HG03432 (cell line): Measurements from ENCODE around the gene IFITM2.
"Not testable (repeated sequence)": the region's sequence is repeated elsewhere in the genome, so short reads cannot be mapped to it uniquely, and the experiment has no call there.

Source experiments
- ATAC-seq: cut with Tn5 transposase; IDR thresholded peaks from one replicate; pipeline ENCODE4 v1.9.1; 2021; ENCODE audit warnings: mild to moderate bottlenecking, moderate library complexity; ENCODE audit not compliant: unreplicated experiment

The IFITM2 gene

DNA sequence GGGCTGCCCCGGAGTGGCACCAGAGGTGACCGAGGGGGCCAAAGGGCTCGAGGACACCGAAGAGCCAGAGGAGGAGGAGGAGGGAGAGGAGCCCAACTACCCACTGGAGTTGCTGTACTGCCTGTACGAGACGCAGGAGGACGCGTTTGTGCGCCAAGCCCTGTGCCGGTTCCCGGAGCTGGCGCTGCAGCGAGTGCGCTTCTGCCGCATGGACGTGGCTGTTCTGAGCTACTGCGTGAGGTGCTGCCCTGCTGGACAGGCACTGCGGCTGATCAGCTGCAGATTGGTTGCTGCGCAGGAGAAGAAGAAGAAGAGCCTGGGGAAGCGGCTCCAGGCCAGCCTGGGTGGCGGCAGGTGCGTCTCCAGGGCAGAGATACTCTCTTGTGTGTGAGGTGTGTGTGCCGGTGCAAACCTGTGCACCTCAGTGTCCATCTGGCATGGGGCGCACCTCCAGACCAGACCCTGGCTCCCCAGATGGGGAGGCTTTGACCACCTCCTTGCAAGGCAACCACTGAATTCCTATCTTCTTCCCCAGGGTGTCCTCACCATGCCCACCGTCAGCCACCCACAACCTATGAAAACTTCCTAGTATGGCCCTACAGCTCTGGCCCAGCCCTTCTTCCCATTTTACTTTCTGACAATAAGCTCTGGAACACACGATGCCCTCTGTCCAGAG lies 26.0 kb upstream of the IFITM2 start:
- ATAC-seq, result no peak

DNA sequence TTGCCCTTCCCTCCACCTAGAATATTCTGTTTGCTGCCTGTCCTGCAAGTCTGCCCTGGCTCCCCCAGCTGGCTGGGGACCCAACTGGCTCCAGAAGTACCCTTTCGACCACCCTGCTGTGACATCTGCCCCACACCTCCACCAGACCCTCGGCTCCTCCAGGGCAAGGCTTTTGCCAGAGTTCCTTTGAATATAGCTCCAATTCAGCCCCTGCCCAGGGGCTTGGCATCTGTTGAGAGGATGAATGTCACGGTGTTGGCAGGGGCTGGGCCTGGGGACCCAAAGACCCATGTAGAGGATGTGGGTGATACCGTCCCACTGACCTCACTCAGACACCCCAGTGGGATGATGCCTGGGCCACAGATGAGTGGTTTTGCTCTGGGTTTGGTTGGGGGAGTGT lies 25.4 kb upstream of the IFITM2 start:
- no peak for ATAC-seq

DNA sequence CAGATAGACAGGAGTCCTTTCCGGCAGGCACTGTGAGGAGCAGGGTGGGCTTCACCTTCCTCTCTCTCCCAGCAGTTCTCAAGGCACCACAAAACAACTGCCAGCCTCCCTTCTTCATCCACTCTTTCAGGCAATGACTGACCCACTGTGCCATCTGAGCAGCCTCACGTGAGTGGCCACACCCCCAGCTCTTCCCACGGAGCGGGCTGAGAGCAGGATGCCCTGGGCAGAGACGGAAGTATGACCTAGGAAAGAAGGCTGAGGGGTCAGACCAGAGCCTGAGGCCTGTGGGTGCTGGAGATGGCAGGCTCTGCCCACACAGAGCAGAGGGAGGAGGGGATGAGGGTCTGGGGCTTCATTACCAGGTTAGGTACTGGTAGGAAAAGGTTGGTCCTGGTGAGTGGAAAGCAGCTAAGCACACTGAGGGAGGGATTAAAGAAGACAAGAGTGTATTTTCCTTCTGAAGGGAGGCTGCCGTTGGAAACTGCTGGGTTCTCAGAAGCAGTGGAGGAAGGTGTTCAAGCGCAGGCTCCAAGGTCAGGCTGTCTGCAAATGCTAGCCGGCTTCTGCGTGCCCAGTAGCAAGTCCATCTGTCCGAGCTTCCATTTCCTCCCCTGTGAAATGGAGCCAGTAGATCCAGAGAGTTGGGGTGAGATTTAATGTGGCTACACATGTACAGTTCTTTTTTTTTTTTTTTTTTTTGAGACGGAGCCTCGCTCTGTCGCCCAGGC lies 24.8 kb upstream of the IFITM2 start:
- no peak for ATAC-seq

- ATAC-seq, result no peak
Observed at GRCh38 chr11:283405-284104, 24.1 kb upstream of the IFITM2 start.

DNA sequence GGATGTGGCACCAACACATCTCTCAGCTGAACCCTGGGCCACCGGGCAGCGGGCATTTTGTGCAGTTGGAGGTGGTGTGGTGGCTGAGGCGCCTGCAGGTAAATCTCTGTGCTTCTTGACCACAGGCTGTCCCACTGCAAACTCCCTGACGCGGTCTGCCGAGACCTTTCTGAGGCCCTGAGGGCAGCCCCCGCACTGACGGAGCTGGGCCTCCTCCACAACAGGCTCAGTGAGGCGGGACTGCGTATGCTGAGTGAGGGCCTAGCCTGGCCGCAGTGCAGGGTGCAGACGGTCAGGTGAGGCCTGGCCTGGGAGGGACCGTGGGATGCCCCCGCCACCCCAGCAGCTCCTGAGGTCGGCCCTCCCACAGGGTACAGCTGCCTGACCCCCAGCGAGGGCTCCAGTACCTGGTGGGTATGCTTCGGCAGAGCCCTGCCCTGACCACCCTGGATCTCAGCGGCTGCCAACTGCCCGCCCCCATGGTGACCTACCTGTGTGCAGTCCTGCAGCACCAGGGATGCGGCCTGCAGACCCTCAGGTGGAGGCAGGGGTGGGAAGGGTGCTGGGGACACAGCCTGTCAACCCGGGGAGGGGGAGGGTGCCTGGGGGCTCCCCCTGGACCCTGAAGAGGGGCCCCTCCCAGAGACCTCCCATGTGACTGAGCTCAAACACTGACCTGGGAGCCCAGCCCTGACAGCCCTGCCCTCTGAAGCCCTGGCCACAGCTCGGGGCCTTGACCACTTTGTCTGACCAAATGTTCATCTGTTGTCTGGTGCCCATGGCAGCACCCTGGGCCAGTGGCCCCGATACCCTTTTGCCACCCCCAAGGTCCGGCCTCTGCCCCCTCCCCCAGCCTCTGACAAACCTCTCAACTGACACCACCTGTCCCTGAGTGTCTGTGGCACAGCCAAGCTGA lies 23.3 kb upstream of the IFITM2 start:
- no peak for ATAC-seq

- ATAC-seq, result no peak
Observed at GRCh38 chr11:285021-285893, 22.4 kb upstream of the IFITM2 start.

GRCh38 chr11:285894-286220 lies 21.8 kb upstream of the IFITM2 start:
- no peak for ATAC-seq

- ATAC-seq, result not testable (repeated sequence)
Observed at GRCh38 chr11:286977-287820, 20.4 kb upstream of the IFITM2 start.

DNA sequence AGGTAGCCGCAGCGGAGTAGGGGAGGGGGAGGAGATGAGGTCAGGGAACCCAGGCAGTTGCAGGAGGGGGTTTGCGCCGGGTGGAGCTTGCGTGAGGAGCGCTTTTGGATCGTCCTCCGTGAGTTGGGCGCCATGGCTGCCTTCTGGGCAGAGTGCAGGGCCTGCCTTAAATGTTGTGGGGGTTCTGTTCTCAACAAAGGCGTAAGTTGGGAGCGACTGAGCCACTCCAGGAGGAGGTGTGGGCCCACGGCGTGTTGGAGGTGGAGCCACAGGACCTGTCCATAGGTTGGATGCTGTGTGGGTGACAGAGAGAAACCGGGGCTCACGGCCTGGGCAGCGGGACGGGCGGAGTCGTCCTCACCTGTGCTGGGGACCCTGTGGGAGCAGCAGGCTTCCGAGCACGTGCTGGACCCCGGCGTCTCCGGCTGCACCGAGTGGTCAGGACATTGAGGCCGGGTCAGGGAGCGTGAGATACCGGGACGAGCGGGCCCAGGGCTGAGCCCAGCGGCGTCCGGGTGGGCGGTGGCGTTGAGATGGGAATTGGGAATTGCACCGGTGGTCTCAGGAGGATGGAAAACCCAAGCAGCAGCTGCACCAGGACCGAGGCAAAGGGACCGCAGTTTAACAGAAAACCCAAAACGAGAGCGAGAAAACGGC lies 19.7 kb upstream of the IFITM2 start:
- ATAC-seq, result no peak

DNA sequence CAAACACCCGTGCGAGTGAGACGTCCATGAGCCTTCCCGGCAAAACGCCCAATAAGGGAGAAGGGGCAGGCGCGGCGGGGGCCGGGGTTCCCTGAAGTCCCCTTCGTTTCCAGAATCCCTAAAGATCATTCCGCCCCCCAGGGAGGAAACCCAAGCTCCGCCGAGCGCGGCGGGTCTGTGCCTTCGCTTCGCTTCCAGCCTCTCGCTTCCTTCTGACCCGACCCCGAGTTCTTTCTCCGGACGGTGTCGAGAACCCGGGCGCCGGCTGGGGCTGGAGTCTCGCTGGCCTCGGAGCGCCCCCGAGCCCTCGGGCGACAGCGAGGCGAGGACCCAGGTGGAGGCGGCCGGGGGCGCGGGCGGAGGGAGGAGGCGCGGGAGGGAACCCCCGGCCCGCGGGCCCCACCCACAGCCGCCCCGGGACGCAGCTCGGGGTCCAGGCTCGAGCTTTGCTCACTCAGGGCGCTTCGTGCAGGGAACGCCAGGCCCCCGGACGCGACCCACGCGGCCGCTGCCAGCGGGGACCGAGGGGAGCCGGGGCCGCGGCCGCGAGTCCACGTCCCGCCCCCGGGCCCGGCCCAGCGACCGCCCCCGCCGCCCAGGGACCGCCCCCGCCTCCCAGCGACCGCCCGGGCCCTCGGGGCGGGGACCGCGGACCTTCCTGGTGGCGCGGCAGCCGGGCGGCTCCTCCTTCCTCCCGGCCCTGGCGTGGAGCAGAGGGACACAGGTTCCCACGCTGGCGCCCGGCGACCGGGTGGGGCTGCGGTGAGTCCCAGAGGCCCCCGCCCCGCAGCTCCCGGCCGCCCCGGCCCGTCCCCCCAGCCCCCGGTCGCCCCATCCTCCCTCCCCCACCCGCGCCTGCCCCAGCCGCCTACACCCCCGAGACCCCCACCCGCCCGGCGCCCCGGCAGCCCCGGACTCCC lies 18.9 kb upstream of the IFITM2 start, which contains the start of gene PGGHG:
TSS of gene PGGHG (plus strand) at position 649 of the 920 bp plus-strand sequence. CDS start 691 bp downstream, outside the sequence.
- ATAC-seq, result peak; percentile 68

GRCh38 chr11:289398-289711 lies 18.3 kb upstream of the IFITM2 start:
- no peak for ATAC-seq

DNA sequence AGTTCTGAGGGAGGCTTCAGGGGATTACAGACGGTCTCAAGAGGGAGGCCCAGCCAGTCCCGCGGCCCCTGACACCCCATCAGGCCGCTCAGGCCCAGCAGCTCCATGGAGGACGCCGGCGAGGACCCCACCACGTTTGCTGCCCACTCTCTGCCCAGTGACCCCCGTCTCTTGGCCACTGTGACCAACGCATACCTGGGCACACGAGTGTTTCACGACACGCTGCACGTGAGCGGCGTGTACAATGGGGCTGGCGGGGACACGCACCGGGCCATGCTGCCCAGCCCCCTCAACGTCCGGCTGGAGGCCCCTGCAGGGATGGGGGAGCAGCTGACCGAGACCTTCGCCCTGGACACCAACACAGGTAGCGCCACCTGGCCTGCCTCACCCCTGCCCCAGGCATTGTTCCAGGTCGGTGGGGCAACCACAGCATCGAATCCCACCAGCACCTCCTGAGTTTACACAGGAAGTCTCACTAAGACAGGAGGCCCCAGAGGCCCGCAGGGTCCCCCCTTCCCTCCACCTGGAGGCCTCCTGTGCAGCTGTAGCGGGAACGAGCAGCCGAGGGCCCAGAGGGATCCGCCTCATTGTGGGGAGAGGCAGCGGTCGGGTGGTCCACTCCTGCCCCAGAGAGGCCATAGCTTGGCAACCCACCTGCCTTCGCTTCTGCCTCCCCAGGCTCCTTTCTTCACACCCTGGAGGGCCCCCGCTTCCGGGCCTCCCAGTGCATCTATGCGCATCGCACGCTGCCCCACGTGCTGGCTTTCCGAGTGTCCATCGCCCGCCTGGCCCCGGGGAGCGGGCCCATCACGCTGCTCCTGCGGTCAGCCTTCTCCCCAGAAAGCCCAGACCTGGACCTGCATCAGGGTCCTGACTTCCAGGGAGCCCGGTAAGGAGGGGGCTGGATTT lies 17.6 kb upstream of the IFITM2 start:
- ATAC-seq, result no peak

DNA sequence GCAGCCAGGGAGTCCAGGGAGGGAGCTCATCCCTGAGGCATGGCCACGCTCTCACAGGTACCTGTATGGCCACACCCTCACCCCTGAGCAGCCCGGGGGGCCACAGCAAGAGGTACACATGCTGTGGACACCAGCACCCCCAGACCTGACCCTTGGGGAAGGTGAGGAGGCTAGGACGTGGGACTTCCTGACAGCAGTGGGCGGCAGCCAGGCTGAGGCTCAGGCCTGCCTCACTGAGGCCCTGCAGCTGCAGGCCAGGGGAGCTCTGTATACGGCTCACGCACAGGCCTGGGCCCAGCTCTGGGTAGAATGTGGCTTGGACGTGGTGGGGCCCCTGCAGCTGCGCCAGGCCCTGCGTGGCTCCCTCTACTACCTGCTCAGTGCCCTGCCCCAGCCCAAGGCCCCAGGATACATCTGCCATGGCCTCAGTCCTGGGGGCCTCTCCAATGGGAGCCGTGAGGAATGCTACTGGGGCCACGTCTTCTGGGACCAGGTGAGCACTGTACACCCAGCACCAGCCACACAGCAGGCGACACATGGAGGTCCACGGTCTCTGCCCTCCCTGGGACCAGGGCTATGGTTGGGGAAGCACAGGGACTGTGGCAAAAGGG lies 16.9 kb upstream of the IFITM2 start:
- no peak for ATAC-seq

GRCh38 chr11:291281-292210 lies 16.1 kb upstream of the IFITM2 start:
- ATAC-seq, result no peak
